Subcutaneous adipose tissue (tissue), 4 donors: ENCODE results near the gene ADGRA3. TPM values are rescaled to one million over a fixed set of nuclear protein-coding genes. Genes with fewer than 3 reads are reported as not detected.

Experiments
- total RNA-seq, 4 donors: library from RNA; depleted of rRNA; stranded (reverse); fragments of >200 nt; gene quantifications; one replicate each; pipeline ENCODE4 v1.1.0, GENCODE V29; 2016
- TF ChIP-seq, protein P1 (sequence below): fragments of 450-650 bp; IDR thresholded peaks from one replicate; pipeline ENCODE4 v1.5.1; 2016; ENCODE audit warnings: low read depth, mild to moderate bottlenecking, control low read depth, antibody characterized with exemption, moderate library complexity

Gene ADGRA3
- total RNA-seq, 4 donors from 2014 or later = 19.2 to 36.3 (median 29.1) TPM

DNA sequence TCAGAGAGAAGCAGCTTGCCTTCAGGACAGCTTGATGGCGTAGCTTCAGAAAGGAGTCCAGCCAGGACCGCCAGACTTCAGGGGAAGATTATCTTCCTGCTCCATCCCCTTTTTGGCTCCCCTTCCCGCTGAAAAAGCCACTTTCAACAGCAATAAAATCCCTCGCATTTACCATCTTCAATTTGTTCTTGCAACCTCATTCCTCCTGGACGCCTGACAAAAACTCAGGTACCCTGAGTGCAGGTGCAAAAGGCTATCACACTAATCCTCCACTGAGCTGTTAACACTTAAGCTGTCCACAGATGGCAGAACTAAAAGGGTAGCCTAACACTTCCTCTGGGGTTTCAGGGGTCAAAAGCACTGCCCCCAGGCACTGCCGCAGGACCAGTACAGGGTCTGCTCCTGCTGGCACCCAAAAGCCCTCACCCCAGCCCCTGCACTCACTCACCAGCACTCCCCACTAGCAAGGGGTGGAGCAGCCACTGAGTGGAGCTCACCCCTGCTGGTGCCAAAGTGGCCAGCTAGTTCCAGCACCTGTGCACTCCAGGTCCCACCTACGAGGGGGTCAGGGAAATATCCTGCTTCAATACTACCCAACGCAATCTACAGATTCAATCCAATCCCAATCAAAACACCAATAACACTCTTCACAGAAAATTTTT lies 145.8 kb downstream of the ADGRA3 start:
- TF ChIP-seq, protein P1, sequence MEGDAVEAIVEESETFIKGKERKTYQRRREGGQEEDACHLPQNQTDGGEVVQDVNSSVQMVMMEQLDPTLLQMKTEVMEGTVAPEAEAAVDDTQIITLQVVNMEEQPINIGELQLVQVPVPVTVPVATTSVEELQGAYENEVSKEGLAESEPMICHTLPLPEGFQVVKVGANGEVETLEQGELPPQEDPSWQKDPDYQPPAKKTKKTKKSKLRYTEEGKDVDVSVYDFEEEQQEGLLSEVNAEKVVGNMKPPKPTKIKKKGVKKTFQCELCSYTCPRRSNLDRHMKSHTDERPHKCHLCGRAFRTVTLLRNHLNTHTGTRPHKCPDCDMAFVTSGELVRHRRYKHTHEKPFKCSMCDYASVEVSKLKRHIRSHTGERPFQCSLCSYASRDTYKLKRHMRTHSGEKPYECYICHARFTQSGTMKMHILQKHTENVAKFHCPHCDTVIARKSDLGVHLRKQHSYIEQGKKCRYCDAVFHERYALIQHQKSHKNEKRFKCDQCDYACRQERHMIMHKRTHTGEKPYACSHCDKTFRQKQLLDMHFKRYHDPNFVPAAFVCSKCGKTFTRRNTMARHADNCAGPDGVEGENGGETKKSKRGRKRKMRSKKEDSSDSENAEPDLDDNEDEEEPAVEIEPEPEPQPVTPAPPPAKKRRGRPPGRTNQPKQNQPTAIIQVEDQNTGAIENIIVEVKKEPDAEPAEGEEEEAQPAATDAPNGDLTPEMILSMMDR = no peak

DNA sequence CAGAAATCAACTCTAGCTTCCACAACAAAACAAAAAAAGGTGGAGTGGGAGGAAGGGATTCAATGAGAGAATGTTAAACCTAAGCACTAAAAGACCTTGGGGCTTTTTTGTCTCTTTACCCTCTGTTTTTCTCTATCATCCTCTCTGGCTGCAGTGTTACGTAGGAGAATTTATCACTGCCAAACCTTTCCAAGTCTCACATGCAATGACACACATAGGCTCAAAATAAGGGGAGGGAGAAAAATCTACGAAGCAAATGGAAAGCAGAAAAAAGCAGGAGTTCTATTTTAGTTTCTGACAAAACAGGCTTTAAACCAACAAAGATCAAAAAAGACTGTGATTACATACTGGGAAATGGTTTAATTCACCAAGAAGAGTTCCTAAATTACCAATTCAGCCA lies 152.1 kb downstream of the ADGRA3 start:
- TF ChIP-seq, protein P1 = no peak

DNA sequence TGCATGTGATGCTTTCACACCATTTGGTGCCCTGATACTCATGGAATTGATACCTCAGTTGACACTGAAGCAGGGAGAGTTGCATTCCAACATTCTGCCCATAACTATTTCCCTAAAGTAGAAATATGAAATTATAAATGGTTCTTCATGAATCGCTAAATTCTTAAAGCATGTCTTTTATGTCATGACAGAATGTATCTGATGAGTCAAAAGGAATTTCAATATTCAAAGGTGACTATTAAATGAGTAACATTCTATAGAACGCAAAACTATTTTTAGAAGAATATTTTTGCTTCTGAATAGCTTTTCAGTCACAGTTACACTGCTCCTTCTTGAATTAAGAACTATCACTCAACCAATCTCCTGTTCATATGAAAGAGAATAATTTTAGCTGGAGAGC lies 152.8 kb downstream of the ADGRA3 start:
- TF ChIP-seq, protein P1 = no peak

DNA sequence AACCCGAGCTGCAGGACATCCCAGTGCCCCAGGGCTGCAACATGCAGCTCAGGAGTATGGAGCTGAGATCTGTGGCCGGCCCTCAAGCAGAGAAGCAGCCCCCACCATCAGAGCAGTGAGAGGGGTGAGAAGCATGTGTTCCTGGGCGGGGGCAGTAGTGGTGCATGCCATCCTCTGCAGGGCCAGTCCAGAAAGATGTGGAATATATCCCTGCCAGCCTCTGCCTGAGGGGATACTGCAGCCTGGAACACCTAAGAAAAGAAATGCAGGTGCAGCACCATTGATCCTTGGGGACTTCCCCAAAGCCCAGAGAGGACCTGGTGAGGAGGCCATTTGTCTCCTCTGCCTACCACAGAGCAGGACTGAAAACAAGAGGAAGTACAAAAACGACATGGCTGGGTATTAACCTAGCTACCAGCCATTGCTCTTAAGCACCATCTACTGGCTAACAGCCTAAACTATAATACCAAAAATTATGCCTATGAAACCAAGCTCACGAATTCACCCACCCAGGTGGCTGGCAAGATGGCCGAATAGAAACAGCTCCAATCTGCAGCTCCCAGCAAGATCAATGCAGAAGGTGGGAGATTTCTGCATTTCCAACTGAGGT lies 158.8 kb downstream of the ADGRA3 start:
- TF ChIP-seq, protein P1 = no peak

DNA sequence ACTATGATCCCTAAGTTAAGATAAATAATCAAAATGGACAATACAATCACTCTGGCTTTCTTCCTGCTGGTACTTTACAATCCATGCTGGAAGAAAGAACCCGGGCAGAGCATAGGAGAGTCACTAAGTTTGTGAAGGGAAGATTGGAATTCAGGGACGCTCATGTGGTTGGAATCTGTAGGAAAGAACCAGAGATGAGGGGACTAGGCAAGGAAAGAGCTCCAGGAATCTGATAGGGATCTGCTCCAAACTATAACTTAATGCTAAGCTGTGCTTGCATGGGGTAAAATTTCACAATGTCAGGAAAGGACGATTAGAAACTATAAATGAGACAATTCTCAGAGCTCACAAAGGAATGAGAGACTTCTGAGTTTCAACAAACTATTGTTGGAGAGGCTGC lies 167.5 kb downstream of the ADGRA3 start:
- TF ChIP-seq, protein P1 = no peak

DNA sequence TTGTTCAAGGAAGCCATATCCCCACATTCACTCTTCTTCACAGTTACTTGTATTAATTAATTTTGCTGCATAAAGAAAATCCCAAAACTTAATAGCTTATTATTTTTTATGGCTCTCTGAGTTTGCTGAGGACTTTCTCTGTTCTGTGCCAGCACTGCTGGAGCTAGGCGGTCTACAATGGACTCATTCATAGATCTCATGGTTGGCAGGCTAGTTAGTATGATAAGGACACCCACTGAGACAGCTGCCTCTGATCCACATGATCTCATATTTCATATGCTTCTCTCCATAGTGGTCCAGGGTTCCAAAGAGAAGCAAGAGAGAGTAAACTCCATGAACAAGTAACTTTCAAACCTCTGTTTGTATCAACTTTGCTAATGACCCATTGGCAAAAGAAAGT lies 170.2 kb downstream of the ADGRA3 start:
- TF ChIP-seq, protein P1 = no peak

DNA sequence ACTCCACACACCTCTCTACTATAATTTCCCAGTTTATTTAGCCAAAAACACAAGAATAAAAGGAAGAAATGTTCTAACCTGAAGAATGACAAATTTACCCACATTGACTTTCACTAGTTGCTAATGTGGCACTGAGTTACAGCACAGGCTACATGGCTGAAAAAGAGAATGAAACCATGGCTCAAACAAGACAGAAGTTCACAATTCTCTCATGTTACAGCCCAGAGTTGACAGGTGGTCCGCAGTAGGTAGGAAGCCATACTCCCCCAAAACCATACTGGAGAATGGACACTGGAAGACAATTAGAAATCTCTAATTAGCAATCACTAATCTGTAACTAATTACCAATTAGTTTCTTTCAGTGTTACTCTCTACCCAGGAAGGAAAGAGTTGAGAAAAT lies 170.8 kb downstream of the ADGRA3 start:
- TF ChIP-seq, protein P1 = no peak
